GM19023 (cell line): Measurements from ENCODE around the gene DMGDH.

ENCODE experiments used
- ATAC-seq: cut with Tn5 transposase; IDR thresholded peaks from one replicate; pipeline ENCODE4 v1.9.1; 2021; ENCODE audit warnings: mild to moderate bottlenecking, moderate library complexity; ENCODE audit not compliant: unreplicated experiment

The DMGDH gene

GRCh38 chr5:79074641-79075040, 5.2 kb upstream of the DMGDH start:
- ATAC-seq = no peak

GRCh38 chr5:79070350-79070667, 835 bp upstream of the DMGDH start:
- ATAC-seq = no peak

- no peak for ATAC-seq
Observed at GRCh38 chr5:79062436-79062835, 7.0 kb downstream of the DMGDH start.

- ATAC-seq = no peak
Observed at GRCh38 chr5:79059674-79060073, 9.8 kb downstream of the DMGDH start.

- ATAC-seq = no peak
Observed at GRCh38 chr5:79056847-79057246, 12.6 kb downstream of the DMGDH start.

- ATAC-seq = no peak
Observed at GRCh38 chr5:79055017-79055416, 14.5 kb downstream of the DMGDH start.

GRCh38 chr5:79053321-79053720, 16.2 kb downstream of the DMGDH start:
- ATAC-seq = no peak

GRCh38 chr5:79050498-79050897, 19.0 kb downstream of the DMGDH start:
- no peak for ATAC-seq

GRCh38 chr5:79048437-79048836, 21.0 kb downstream of the DMGDH start:
- no peak for ATAC-seq

- no peak for ATAC-seq
Observed at GRCh38 chr5:79047199-79047598, 22.3 kb downstream of the DMGDH start.

- ATAC-seq = no peak
Observed at GRCh38 chr5:79042188-79042587, 27.3 kb downstream of the DMGDH start.

GRCh38 chr5:79036769-79037168, 32.7 kb downstream of the DMGDH start:
- ATAC-seq = no peak

GRCh38 chr5:79035237-79035636, 34.2 kb downstream of the DMGDH start:
- ATAC-seq = no peak

GRCh38 chr5:79032782-79033181, 36.7 kb downstream of the DMGDH start:
- no peak for ATAC-seq

- no peak for ATAC-seq
Observed at GRCh38 chr5:79032031-79032695, 37.3 kb downstream of the DMGDH start.

- ATAC-seq = no peak
Observed at GRCh38 chr5:79031485-79031867, 38.0 kb downstream of the DMGDH start.

GRCh38 chr5:79030663-79031484, 38.6 kb downstream of the DMGDH start:
- ATAC-seq = no peak

GRCh38 chr5:79025054-79025472, 44.4 kb downstream of the DMGDH start:
- ATAC-seq = no peak

GRCh38 chr5:79023947-79024346, 45.5 kb downstream of the DMGDH start:
- ATAC-seq = no peak

- no peak for ATAC-seq
Observed at GRCh38 chr5:79023348-79023747, 46.1 kb downstream of the DMGDH start.

- ATAC-seq = no peak
Observed at GRCh38 chr5:79022771-79023170, 46.7 kb downstream of the DMGDH start.

- ATAC-seq = no peak
Observed at GRCh38 chr5:79021753-79022152, 47.7 kb downstream of the DMGDH start.
